ENCODE measurements around the gene NACC2. TPM values are rescaled to one million over a fixed set of nuclear protein-coding genes. Genes with fewer than 3 reads are reported as not detected.

The NACC2 gene
- total and polyA plus RNA-seq, 2 of the 8 experiments (the other 6 are each of a cell fraction or from before 2014, with no cell fraction given) = 8.3 to 14.0 TPM

GRCh38 chr9:136121801-136122200 is 26.7 kb upstream of the NACC2 start:
- Histone ChIP-seq H3K27ac (ENCODE audit: low read depth, low read length) (no peak overlapping the region), H2AFZ (ENCODE audit: low read length) (no peak overlapping the region), H3K4me1 (replicated peaks in 1 of 4; ENCODE audit: control insufficient read depth in 3 of 4, insufficient read depth in 4 of 4, low read length in 3 of 4) (peaks cover 0 to 15% (median 7%) of the 10 kb centered on the region in 4 experiments; a peak in 6 of 7 replicates), H3K4ac (replicated peaks; ENCODE audit: insufficient read length, low read depth, low read length) (no peak overlapping the region), H3K23ac (ENCODE audit: insufficient read length) (no peak overlapping the region), H2BK15ac (ENCODE audit: low read length) (no peak overlapping the region), H3K23me2 (ENCODE audit: low read depth, low read length) (peaks cover 9% of the 10 kb centered on the region; the same call in 1 of the 2 replicates), H2AK5ac (ENCODE audit: low read depth, low read length) (no peak overlapping the region), H2BK12ac (ENCODE audit: low read depth, low read length) (no peak overlapping the region; the same call in 1 of the 2 replicates), H2BK120ac (replicated peaks; ENCODE audit: low read depth, low read length) (no peak overlapping the region), H3K14ac (ENCODE audit: insufficient read length) (no peak overlapping the region), H3K27me3 (replicated peaks in 1 of 4; ENCODE audit: control insufficient read depth in 3 of 4, extremely low read depth in 1 of 4, insufficient read depth in 3 of 4, low read length in 3 of 4) (no peaks in the 10 kb centered on the region), H3K79me1 (ENCODE audit: low read depth, low read length) (0 out of 2 replicates have a peak, but pooled peaks cover 3% of the 10 kb centered on the region), H2BK20ac (ENCODE audit: low read length) (no peak overlapping the region), H3K36me3 (ENCODE audit: control insufficient read depth in 2 of 4, insufficient read depth in 4 of 4, low read length in 3 of 4) (peaks cover 0 to under 1% (median 0%) of the 10 kb centered on the region in 4 experiments; a peak in 2 of 8 replicates), H4K8ac (ENCODE audit: extremely low read depth, insufficient read depth, low read length) (no peak overlapping the region), H3K4me3 (ENCODE audit: extremely low read depth in 1 of 4, insufficient read depth in 2 of 4, low read depth in 3 of 4, low read length in 4 of 4) (no peak overlapping the region), H2BK5ac (ENCODE audit: low read depth, low read length) (no peak overlapping the region), H3K9me3 (ENCODE audit: insufficient read depth in 2 of 2, low read depth in 1 of 2, low read length in 1 of 2) (no peaks in the 10 kb centered on the region), H4K20me1 (replicated peaks in 1 of 2; ENCODE audit: control insufficient read depth in 1 of 2, insufficient read depth in 2 of 2, low read length in 2 of 2) (peaks cover 0 to 5% of the 10 kb centered on the region in 2 experiments), H3K9ac (replicated peaks in 1 of 4; ENCODE audit: extremely low read depth in 1 of 4, low read depth in 3 of 4, low read length in 3 of 4) (no peak overlapping the region), H3K4me2 (ENCODE audit: insufficient read depth in 1 of 2, low read depth in 2 of 2, low read length in 2 of 2) (no peak overlapping the region), H3K56ac (replicated peaks; ENCODE audit: insufficient read length, low read depth, low read length) (no peak overlapping the region), H4K91ac (replicated peaks; ENCODE audit: insufficient read length, low read length) (no peak overlapping the region), H3K79me2 (ENCODE audit: control insufficient read depth in 1 of 2, insufficient read depth in 2 of 2, low read length in 2 of 2) (peaks cover 0 to 7% of the 10 kb centered on the region in 2 experiments; a peak in 1 of 4 replicates), H4K5ac (ENCODE audit: insufficient read length, low read depth, low read length) (no peak overlapping the region), H3K18ac (ENCODE audit: extremely low read depth, low read length) (no peak overlapping the region)
- FAIRE-seq (no peak), DNase-seq (ENCODE audit: low read depth in 1 of 2, low spot score in 2 of 2) (no peak)
- ChIA-PET CTCF (ENCODE audit: partially characterized antibody) (interaction anchor here (0.8 to 6.2 kb wide), 41 partner anchors 9 to 426 kb away, joined by 3 to 98 read pairs (median 5); no protein-coding TSS in a partner anchor), POLR2A (ENCODE audit: partially characterized antibody) (interaction anchor here (1.3 to 1.5 kb wide), 2 partner anchors 10 to 20 kb away, joined by 3 to 6 read pairs; no protein-coding TSS in a partner anchor)
- 85% methylated on average over 9 of the region's 9 CpGs; no CpG with 5 or more reads in 1 of the 2 experiments for WGBS, 2 experiments (ENCODE audit: extremely low coverage in 1 of 2, insufficient coverage in 1 of 2, insufficient read length in 1 of 2, insufficient replicate concordance in 2 of 2, low coverage in 1 of 2, low lambda C conversion rate in 2 of 2, missing lambda C conversion rate in 1 of 2)
- no peak for TF ChIP-seq SP1 (IDR thresholded peaks at IDR 0.05; ENCODE audit: low read depth, low read length)
- no peak for TF ChIP-seq CHD1 (IDR thresholded peaks at IDR 0.05; ENCODE audit: low read depth, low read length)
- no peak for TF ChIP-seq SIRT6 (IDR thresholded peaks at IDR 0.05; ENCODE audit: low read length)
- TF ChIP-seq RXRA (IDR thresholded peaks at IDR 0.05; ENCODE audit: insufficient read depth, low read depth, low read length) = no peak
- TF ChIP-seq BRCA1 (IDR thresholded peaks at IDR 0.05; ENCODE audit: low read depth, low read length) = no peak
- no peak for TF ChIP-seq SIN3A (conservative IDR thresholded peaks at IDR 0.05 in 1 of 2, IDR thresholded peaks at IDR 0.05 in 1 of 2; ENCODE audit: low read depth in 1 of 2, low read length in 2 of 2)
- TF ChIP-seq TCF12 (IDR thresholded peaks at IDR 0.05; ENCODE audit: low read depth, low read length) = no peak
- no peak for TF ChIP-seq EGR1 (IDR thresholded peaks at IDR 0.05; ENCODE audit: borderline replicate concordance, low read depth, low read length)
- no peak for TF ChIP-seq CREB1 (IDR thresholded peaks at IDR 0.05)
- no peak for TF ChIP-seq NRF1 (IDR thresholded peaks at IDR 0.05; ENCODE audit: low read depth, low read length)
- TF ChIP-seq SP4 (IDR thresholded peaks at IDR 0.05; ENCODE audit: low read length) = no peak
- TF ChIP-seq KDM5A (IDR thresholded peaks at IDR 0.05; ENCODE audit: low read length) = no peak
- TF ChIP-seq YY1 (IDR thresholded peaks at IDR 0.05; ENCODE audit: low read depth, low read length) = no peak
- TF ChIP-seq SIX5 (IDR thresholded peaks at IDR 0.05; ENCODE audit: low read depth, low read length) = no peak
